Measurements from ENCODE around the gene XYLT1.

DNA sequence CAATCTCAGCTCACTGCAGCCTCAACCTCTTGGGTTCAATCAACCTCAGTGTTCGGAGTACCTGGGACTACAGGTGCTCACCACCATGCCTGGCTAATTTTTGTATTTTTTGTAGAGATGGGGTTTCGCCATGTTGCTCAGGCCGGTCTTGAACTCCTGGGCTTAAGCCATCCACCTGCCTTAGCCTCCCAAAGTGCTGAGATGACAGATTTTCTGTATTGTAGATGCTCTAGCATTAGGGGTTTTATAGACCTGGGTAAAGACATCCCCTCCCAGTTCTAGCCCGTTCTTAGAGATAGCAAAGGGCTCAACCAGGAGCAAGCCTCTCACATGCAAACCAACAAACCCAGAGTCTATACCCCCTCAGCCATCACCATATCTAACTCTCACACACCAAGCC lies 57.3 kb downstream of the XYLT1 start:
- TF ChIP-seq EZH2 (IDR thresholded peaks at IDR 0.05) (no peak), POLR2AphosphoS5 (IDR thresholded peaks at IDR 0.05; ENCODE audit: borderline replicate concordance, low read depth, low read length) (no peak), FOXP2 (optimal IDR thresholded peaks at IDR 0.05; ENCODE audit: control extremely low read depth, extremely low read length, insufficient read depth) (no peak)

Data from SK-N-MC (cell line).